ENCODE results near the gene PCGF5.
A peak's percentile ranks its signal among the peaks of the same experiment; 100 is the strongest.
"Not testable (repeated sequence)": the region's sequence is repeated elsewhere in the genome, so short reads cannot be mapped to it uniquely, and the experiment has no call there.

Gene PCGF5

GRCh38 chr10:91299999-91300575, 79.6 kb downstream of the PCGF5 start:
- no peak for DNase-seq (ENCODE audit: low spot score)
- in situ Hi-C loops (cut with MboI; ENCODE audit: low sequenced_read_pairs, unreplicated experiment), result loop anchor here (25.0 kb wide), 1 partner anchor 538 kb away; no protein-coding TSS in a partner anchor
- TF ChIP-seq CTCF (IDR thresholded peaks at IDR 0.05; ENCODE audit: borderline replicate concordance, control extremely low read depth, extremely low read depth, insufficient read depth, missing control alignments), result no peak

GRCh38 chr10:91302946-91303345, 82.5 kb downstream of the PCGF5 start:
- in situ Hi-C loops (cut with MboI; ENCODE audit: low sequenced_read_pairs, unreplicated experiment); DNase-seq (ENCODE audit: low spot score): not testable (repeated sequence)

GRCh38 chr10:91305979-91306378, 85.5 kb downstream of the PCGF5 start:
- DNase-seq (ENCODE audit: low spot score); in situ Hi-C loops (cut with MboI; ENCODE audit: low sequenced_read_pairs, unreplicated experiment): not testable (repeated sequence)

GRCh38 chr10:91307489-91307888, 87.0 kb downstream of the PCGF5 start:
- in situ Hi-C loops (cut with MboI; ENCODE audit: low sequenced_read_pairs, unreplicated experiment), result no loop called here
- TF ChIP-seq CTCF (IDR thresholded peaks at IDR 0.05; ENCODE audit: borderline replicate concordance, control extremely low read depth, extremely low read depth, insufficient read depth, missing control alignments), result no peak
- peak; percentile 43 for DNase-seq (ENCODE audit: low spot score)

- no peak for TF ChIP-seq CTCF (IDR thresholded peaks at IDR 0.05; ENCODE audit: borderline replicate concordance, control extremely low read depth, extremely low read depth, insufficient read depth, missing control alignments)
- DNase-seq (ENCODE audit: low spot score), result no peak
- in situ Hi-C loops (cut with MboI; ENCODE audit: low sequenced_read_pairs, unreplicated experiment), result no loop called here
Measured at GRCh38 chr10:91309711-91310110, 89.2 kb downstream of the PCGF5 start.

GRCh38 chr10:91311601-91312381, 91.3 kb downstream of the PCGF5 start:
- no peak for DNase-seq (ENCODE audit: low spot score)
- in situ Hi-C loops (cut with MboI; ENCODE audit: low sequenced_read_pairs, unreplicated experiment), result no loop called here
- TF ChIP-seq CTCF (IDR thresholded peaks at IDR 0.05; ENCODE audit: borderline replicate concordance, control extremely low read depth, extremely low read depth, insufficient read depth, missing control alignments), result no peak

- in situ Hi-C loops (cut with MboI; ENCODE audit: low sequenced_read_pairs, unreplicated experiment), result no loop called here
Measured at GRCh38 chr10:91312382-91312733, 91.9 kb downstream of the PCGF5 start.

More at GRCh38 chr10:91312382-91312733, 91.9 kb downstream of the PCGF5 start:
- TF ChIP-seq CTCF (IDR thresholded peaks at IDR 0.05; ENCODE audit: borderline replicate concordance, control extremely low read depth, extremely low read depth, insufficient read depth, missing control alignments), result no peak
- no peak for DNase-seq (ENCODE audit: low spot score)

Data from GM13976 (cell line).